GM23338 (cell line): ENCODE results near the gene PARVG. TPM values are rescaled to one million over a fixed set of nuclear protein-coding genes. Genes with fewer than 3 reads are reported as not detected.
"Not testable (repeated sequence)": the region's sequence is repeated elsewhere in the genome, so short reads cannot be mapped to it uniquely, and the experiment has no call there.

Source experiments
- ATAC-seq: fragments of 200-7000 bp; cut with Tn5 transposase; 3 replicates; pipeline ENCODE4 v1.9.1; 2020
- DNase-seq: peaks from one replicate; pipeline ENCODE4 v3.0.0-alpha.2; 2015; ENCODE audit warnings: low spot score
- H2AFZ ChIP-seq: fragments of 200-600 bp; sonication (generic); 2 replicates; pipeline ENCODE4 v1.8.0; 2016; ENCODE audit warnings: antibody characterized with exemption, mild to moderate bottlenecking, moderate library complexity
- H3F3A ChIP-seq: fragments of 200-600 bp; sonication (generic); replicated peaks from 2 replicates; pipeline ENCODE4 v1.8.0; 2017; ENCODE audit warnings: antibody characterized with exemption, mixed run types, low read depth
- H3K27ac ChIP-seq: fragments of 200-600 bp; sonication (generic); 2 replicates; pipeline ENCODE4 v1.6.1; 2016; ENCODE audit warnings: low read depth
- H3K27me3 ChIP-seq: fragments of 200-600 bp; sonication (generic); 2 replicates; pipeline ENCODE4 v1.8.0; 2016; ENCODE audit warnings: mild to moderate bottlenecking, mixed run types, moderate library complexity; ENCODE audit not compliant: insufficient read depth
- H3K36me3 ChIP-seq: fragments of 200-600 bp; sonication (generic); 2 replicates; pipeline ENCODE4 v1.8.0; 2016; ENCODE audit warnings: mild to moderate bottlenecking; ENCODE audit not compliant: insufficient read depth
- H3K4me1 ChIP-seq: fragments of 200-600 bp; sonication (generic); 2 replicates; pipeline ENCODE4 v1.8.0; 2016; ENCODE audit warnings: mild to moderate bottlenecking, moderate library complexity; ENCODE audit not compliant: insufficient read depth
- H3K4me2 ChIP-seq: fragments of 200-600 bp; sonication (generic); 2 replicates; pipeline ENCODE4 v1.7.1; 2017; ENCODE audit warnings: mixed run types
- H3K4me3 ChIP-seq: fragments of 200-600 bp; sonication (generic); 2 replicates; pipeline ENCODE4 v1.6.1; 2016; ENCODE audit warnings: mixed run types
- H3K79me2 ChIP-seq: fragments of 200-600 bp; sonication (generic); replicated peaks from 2 replicates; pipeline ENCODE4 v1.8.0; 2017; ENCODE audit warnings: mild to moderate bottlenecking; ENCODE audit not compliant: insufficient read depth
- H3K9me2 ChIP-seq: fragments of 200-600 bp; sonication (generic); 2 replicates; pipeline ENCODE4 v1.8.0; 2017; ENCODE audit not compliant: insufficient read depth
- H4K20me1 ChIP-seq: fragments of 200-600 bp; sonication (generic); replicated peaks from 2 replicates; pipeline ENCODE4 v1.8.0; 2017; ENCODE audit warnings: mild to moderate bottlenecking; ENCODE audit not compliant: insufficient read depth
- H3K27ac Mint-ChIP-seq: 2 replicates; pipeline ENCODE4 v1.8.0; 2020; ENCODE audit warnings: inconsistent platforms, mild to moderate bottlenecking, moderate library complexity, mixed read lengths
- H3K27me3 Mint-ChIP-seq: 3 replicates; pipeline ENCODE4 v1.8.0; 2022; ENCODE audit warnings: low read depth, mild to moderate bottlenecking, moderate library complexity, mixed read lengths, inconsistent platforms; ENCODE audit not compliant: insufficient read depth, poor library complexity
- H3K36me3 Mint-ChIP-seq: 3 replicates; pipeline ENCODE4 v1.8.0; 2021; ENCODE audit warnings: low read depth, mild to moderate bottlenecking, inconsistent platforms, moderate library complexity, mixed read lengths
- H3K4me1 Mint-ChIP-seq: 3 replicates; pipeline ENCODE4 v1.8.0; 2020; ENCODE audit warnings: mild to moderate bottlenecking, inconsistent platforms, mixed read lengths
- H3K4me3 Mint-ChIP-seq: 3 replicates; pipeline ENCODE4 v1.8.0; 2021; ENCODE audit warnings: moderate library complexity, mild to moderate bottlenecking, inconsistent platforms, mixed read lengths
- H3K9me3 Mint-ChIP-seq: 3 replicates; pipeline ENCODE4 v1.8.0; 2020; ENCODE audit warnings: moderate library complexity, mild to moderate bottlenecking, inconsistent platforms, mixed read lengths
- EZH2 ChIP-seq: fragments of 200-600 bp; sonication (generic); IDR thresholded peaks from one replicate; pipeline ENCODE4 v1.8.0; 2017; ENCODE audit warnings: antibody characterized with exemption, mild to moderate bottlenecking, low read depth; ENCODE audit not compliant: unreplicated experiment
- NANOG ChIP-seq: IDR thresholded peaks from 2 replicates; pipeline ENCODE4 v1.6.1; 2016; ENCODE audit warnings: antibody characterized with exemption, borderline replicate concordance
- POLR2AphosphoS5 ChIP-seq: IDR thresholded peaks from 2 replicates; pipeline ENCODE4 v1.6.1; 2016; ENCODE audit warnings: antibody characterized with exemption, low read depth
- STAT1 ChIP-seq: IDR thresholded peaks from one replicate; pipeline ENCODE4 v1.6.1; 2016; ENCODE audit warnings: antibody characterized with exemption; ENCODE audit not compliant: unreplicated experiment
- polyA plus RNA-seq: library from polyadenylated mRNA; unstranded; fragments of >200 nt; fragmentation: Nextera tagmentation; extraction: Ambion mirVana; gene quantifications from 2 replicates; pipeline ENCODE4 v1.2.1, GENCODE V29; 2016
- total RNA-seq: library from RNA; depleted of rRNA; stranded (reverse); fragments of >200 nt; shearing (Covaris generic); gene quantifications from 2 replicates; pipeline ENCODE4 v1.2.3, GENCODE V29; 2014
- TF ChIP-seq, protein P1 (sequence below): IDR thresholded peaks from one replicate; pipeline ENCODE4 v1.6.1; 2018; ENCODE audit warnings: antibody characterized with exemption; ENCODE audit not compliant: unreplicated experiment
- TF ChIP-seq, protein P2 (sequence below), 2 experiments: fragments of 200-600 bp in 1 of 2; sonication (generic) in 1 of 2; conservative IDR thresholded peaks; 2 replicates each; pipeline versions ENCODE4 v1.5.1 to v1.6.1; 2016 to 2017; ENCODE audit warnings: antibody characterized with exemption in 2 of 2, low read depth in 2 of 2, mild to moderate bottlenecking in 2 of 2, moderate library complexity in 1 of 2

Gene PARVG
- total and polyA plus RNA-seq, 2 experiments from 2014 or later, result 0.14 to 0.31 TPM

DNA sequence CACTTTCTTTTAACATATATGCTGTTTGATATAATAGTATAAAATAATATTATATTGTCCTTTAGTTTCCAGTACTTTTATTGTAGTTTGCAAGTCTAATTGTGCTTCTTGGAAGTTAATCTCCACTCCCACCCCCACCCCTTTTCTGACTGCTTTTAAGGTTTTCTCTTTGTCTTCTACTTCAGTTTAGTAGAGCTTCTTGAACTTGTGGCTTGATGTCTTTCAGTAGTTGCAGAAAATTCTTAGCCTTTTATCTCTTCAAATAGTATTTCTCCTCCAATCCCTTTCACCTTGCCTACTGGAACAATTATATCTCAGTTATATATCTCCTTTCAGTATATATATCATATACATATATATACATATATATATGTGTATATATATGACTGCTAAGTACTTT, 56.6 kb downstream of the PARVG start:
- Mint-ChIP-seq H3K4me3 (no peak overlapping the region), H3K4me1 (no peaks in the 10 kb centered on the region), H3K27ac (no peak overlapping the region), H3K27me3 (no peaks in the 10 kb centered on the region), H3K9me3 (no peaks in the 10 kb centered on the region; the same call in 2 of the 3 replicates), H3K36me3 (no peaks in the 10 kb centered on the region)
- Histone ChIP-seq H3K4me1 (no peaks in the 10 kb centered on the region), H3K4me2 (no peak overlapping the region), H3K4me3 (no peak overlapping the region), H3K79me2 (no peaks in the 10 kb centered on the region), H3K27me3 (no peaks in the 10 kb centered on the region), H4K20me1 (no peaks in the 10 kb centered on the region), H3K9me2 (0 out of 2 replicates have a peak, but pooled peaks cover 2% of the 10 kb centered on the region), H2AFZ (no peak overlapping the region), H3F3A (no peaks in the 10 kb centered on the region), H3K36me3 (no peaks in the 10 kb centered on the region), H3K27ac (no peak overlapping the region)
- TF ChIP-seq POLR2AphosphoS5, result no peak
- no peak for TF ChIP-seq STAT1
- TF ChIP-seq, protein P1, sequence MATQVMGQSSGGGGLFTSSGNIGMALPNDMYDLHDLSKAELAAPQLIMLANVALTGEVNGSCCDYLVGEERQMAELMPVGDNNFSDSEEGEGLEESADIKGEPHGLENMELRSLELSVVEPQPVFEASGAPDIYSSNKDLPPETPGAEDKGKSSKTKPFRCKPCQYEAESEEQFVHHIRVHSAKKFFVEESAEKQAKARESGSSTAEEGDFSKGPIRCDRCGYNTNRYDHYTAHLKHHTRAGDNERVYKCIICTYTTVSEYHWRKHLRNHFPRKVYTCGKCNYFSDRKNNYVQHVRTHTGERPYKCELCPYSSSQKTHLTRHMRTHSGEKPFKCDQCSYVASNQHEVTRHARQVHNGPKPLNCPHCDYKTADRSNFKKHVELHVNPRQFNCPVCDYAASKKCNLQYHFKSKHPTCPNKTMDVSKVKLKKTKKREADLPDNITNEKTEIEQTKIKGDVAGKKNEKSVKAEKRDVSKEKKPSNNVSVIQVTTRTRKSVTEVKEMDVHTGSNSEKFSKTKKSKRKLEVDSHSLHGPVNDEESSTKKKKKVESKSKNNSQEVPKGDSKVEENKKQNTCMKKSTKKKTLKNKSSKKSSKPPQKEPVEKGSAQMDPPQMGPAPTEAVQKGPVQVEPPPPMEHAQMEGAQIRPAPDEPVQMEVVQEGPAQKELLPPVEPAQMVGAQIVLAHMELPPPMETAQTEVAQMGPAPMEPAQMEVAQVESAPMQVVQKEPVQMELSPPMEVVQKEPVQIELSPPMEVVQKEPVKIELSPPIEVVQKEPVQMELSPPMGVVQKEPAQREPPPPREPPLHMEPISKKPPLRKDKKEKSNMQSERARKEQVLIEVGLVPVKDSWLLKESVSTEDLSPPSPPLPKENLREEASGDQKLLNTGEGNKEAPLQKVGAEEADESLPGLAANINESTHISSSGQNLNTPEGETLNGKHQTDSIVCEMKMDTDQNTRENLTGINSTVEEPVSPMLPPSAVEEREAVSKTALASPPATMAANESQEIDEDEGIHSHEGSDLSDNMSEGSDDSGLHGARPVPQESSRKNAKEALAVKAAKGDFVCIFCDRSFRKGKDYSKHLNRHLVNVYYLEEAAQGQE, result no peak
- TF ChIP-seq EZH2, result no peak
- no peak for DNase-seq
- ATAC-seq, result no peak

DNA sequence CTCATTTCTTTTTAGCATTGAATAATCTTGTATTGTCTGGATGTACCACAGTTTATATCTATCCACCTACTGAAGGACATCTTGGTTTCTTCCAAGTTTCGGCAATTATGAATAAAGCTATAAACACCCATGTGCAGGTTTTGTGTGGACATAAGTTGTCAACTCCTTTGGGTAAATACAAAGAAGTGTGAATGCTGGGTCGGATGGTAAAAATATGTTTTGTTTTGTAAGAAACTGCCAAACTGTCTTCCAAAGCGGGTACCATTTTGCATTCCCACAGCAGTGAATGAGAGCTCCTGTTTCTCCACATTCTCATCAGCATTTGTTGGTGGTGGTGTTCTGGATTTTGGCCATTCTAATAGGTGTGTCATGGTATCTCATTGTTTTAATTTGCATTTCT, 60.4 kb downstream of the PARVG start:
- not testable (repeated sequence) for ATAC-seq, H3K4me3 ChIP-seq, H3K79me2 ChIP-seq, H3K27me3 Mint-ChIP-seq, H3K27ac Mint-ChIP-seq, H3K36me3 Mint-ChIP-seq, H3K4me2 ChIP-seq, H3K9me3 Mint-ChIP-seq, H3K36me3 ChIP-seq, H3K4me1 ChIP-seq, H3F3A ChIP-seq, H2AFZ ChIP-seq, H3K27me3 ChIP-seq, H3K9me2 ChIP-seq, DNase-seq, H4K20me1 ChIP-seq, H3K4me3 Mint-ChIP-seq, H3K4me1 Mint-ChIP-seq, H3K27ac ChIP-seq

DNA sequence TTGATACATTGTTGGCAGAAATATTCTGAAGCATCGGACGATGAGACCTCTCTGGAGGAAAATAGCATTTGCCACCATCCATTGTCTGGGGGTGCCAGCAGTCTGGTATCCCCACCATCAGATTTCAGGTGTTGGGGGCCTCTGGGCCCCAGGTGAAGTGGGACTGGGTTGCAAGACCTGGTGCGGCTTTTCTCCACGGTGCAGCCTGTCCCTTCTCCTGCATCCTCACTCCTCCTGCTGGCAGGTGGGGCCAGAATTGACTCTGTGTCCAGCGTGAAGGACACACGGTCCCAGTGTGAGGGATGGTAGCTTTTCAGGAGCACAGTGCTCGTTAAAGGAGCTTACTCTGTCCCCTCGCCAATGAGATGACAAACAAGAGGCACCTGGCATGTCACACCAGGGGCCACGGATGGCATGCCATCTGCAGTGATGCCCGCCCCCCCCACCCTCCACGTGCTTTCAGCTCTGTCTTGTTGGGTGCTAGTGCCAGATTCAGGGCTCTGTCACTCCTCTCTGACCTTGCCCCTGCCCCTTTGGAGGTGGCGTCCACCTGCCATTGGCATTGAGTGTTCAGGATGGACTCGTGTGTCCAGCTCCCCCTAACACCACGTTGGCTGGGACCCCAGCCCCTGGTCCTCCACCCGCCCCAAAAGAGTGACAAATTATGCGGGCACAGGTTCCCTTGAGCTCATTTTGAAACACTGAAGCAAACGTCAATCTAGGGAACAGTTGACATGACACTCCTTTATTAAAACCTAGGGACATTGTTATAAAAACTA, 62.4 kb downstream of the PARVG start:
- Histone ChIP-seq H3K27ac (no peak overlapping the region), H2AFZ (no peak overlapping the region), H3K36me3 (no peaks in the 10 kb centered on the region), H3K27me3 (no peaks in the 10 kb centered on the region), H3K4me3 (no peak overlapping the region), H4K20me1 (no peaks in the 10 kb centered on the region), H3K4me2 (no peak overlapping the region), H3F3A (no peaks in the 10 kb centered on the region), H3K79me2 (no peaks in the 10 kb centered on the region), H3K9me2 (0 out of 2 replicates have a peak, but pooled peaks cover 2% of the 10 kb centered on the region), H3K4me1 (no peaks in the 10 kb centered on the region)
- Mint-ChIP-seq H3K27ac (no peak overlapping the region), H3K4me3 (no peak overlapping the region), H3K27me3 (peaks cover 4% of the 10 kb centered on the region), H3K36me3 (peaks cover 2% of the 10 kb centered on the region; the same call in 2 of the 3 replicates), H3K9me3 (no peaks in the 10 kb centered on the region), H3K4me1 (no peaks in the 10 kb centered on the region)
- TF ChIP-seq, protein P2, sequence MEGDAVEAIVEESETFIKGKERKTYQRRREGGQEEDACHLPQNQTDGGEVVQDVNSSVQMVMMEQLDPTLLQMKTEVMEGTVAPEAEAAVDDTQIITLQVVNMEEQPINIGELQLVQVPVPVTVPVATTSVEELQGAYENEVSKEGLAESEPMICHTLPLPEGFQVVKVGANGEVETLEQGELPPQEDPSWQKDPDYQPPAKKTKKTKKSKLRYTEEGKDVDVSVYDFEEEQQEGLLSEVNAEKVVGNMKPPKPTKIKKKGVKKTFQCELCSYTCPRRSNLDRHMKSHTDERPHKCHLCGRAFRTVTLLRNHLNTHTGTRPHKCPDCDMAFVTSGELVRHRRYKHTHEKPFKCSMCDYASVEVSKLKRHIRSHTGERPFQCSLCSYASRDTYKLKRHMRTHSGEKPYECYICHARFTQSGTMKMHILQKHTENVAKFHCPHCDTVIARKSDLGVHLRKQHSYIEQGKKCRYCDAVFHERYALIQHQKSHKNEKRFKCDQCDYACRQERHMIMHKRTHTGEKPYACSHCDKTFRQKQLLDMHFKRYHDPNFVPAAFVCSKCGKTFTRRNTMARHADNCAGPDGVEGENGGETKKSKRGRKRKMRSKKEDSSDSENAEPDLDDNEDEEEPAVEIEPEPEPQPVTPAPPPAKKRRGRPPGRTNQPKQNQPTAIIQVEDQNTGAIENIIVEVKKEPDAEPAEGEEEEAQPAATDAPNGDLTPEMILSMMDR (conservative IDR thresholded peaks at IDR 0.05; ENCODE audit: low read depth in 2 of 2), result peak in 1 of 2 experiments; percentile 21; a peak in 1 of 4 replicates
- TF ChIP-seq NANOG, result no peak
- DNase-seq (no peak), ATAC-seq (no peak)
